GM19324 (cell line): Measurements from ENCODE around the gene CDA.

Source experiments
- ATAC-seq: cut with Tn5 transposase; IDR thresholded peaks from one replicate; pipeline ENCODE4 v1.9.1; 2021; ENCODE audit warnings: mild to moderate bottlenecking, moderate library complexity; ENCODE audit not compliant: unreplicated experiment, low FRiP score

Gene CDA

DNA sequence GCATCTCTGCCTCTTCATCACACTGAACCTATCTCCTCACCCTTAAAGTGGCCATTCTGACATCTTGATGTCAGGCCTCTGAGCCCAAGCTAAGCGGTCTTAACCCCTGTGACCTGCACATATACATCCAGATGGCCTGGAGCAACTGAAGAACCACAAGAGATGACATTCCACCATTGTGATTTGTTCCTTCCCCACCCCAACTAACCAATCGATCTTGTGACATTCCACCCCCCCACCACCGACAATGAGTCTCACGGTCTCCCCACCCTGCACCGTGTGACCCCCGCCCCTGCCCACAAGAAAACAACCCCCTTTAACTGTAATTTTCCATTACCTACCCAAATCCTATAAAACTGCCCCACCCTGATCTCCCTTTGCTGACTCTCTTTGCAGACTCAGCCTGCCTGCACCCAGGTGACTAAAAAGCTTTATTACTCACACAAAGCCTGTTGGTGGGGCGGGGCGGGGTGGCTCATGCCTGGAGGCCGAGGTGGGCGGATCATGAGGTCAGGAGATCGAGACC lies 23.4 kb downstream of the CDA start:
- ATAC-seq, result no peak

DNA sequence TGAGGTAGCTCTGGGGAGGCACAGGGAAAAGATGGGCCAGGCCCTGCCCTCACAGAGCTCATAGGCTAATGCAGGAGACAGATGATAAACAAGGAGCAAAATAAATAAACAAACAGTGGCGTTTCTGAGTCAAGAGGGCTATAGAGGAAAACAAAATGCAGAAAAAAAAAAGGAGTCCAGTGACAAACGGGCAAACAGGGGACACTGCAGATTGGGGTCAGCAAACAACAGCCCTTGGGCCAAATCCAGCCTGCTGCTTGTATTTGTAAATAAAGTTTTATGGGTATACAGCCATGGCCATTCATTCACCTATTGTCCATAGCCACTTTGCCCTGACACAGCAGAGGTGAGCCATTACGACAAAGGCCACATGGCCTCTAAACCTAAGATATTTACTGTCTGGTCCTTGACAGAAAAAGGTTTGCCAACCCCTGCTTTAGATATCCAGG lies 25.3 kb downstream of the CDA start:
- no peak for ATAC-seq

DNA sequence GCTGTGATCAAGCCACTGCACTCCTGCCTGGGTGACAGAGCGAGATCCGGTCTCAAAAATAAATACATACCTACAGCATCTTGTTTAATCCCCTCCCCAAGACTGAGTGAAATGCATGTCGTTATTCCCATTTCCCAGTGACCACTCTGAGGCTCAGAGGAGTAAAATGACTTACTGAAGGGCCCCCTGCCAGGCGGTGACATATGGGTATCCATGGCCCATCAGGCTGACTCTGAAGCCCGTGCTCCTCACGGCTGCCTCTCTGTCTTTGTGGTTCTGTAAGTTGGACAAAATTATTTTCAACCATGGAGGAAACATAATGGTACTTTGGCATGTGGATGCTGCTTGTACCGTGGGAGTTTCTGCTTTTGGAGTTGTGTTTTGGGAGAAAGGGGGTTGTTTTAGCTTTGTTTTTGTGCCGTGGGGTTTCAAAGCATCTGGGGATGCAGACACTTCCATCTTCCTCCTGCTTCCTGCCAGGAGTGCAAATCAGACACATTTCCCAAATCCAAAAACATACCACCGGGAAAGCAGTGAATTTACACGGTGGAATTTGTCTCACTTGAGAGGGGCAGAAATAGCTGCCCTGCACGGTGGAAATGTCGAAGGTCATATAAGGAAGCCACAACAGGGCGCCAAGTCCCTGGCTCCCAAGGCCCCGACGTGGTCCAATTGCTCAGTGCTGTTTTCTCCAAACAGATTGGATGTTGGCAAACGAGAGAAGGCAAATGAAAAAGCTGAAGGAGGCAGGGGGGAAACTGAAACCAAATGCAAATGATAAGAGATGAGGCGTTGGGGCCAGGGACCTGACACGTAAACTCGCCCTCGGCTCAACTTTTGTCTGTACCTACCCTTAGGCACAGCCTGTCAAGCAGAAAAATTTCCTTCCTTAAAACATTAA lies 27.3 kb downstream of the CDA start:
- no peak for ATAC-seq

DNA sequence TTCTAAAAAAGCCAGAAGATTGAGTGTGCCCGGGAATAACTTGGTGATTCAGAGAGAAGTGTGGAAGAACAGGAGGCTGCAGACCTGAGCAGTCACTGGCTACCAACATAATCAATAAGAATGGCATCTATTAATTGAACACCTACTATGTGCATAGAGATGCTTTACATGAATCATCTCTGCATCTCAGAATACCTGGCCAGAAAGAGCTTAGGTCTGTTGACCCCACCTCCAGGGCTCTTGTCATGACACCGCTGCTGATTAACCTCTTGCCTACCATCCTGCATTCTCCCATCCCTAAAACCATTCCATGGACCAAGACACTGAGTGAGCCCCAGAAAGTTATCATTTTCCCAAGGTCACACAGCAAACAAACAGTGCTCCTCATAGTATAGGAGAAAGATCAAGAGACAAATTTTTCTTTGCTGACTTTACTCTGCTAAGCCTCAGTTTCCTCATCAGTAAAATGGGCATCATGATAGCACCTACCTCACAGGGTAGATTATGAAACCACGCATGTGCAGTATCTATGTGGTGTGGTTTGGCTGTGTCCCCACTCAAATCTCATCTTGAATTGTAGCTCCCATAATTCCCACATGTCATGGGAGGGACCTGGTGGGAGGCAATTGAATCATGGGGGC lies 28.1 kb downstream of the CDA start:
- ATAC-seq, result no peak

DNA sequence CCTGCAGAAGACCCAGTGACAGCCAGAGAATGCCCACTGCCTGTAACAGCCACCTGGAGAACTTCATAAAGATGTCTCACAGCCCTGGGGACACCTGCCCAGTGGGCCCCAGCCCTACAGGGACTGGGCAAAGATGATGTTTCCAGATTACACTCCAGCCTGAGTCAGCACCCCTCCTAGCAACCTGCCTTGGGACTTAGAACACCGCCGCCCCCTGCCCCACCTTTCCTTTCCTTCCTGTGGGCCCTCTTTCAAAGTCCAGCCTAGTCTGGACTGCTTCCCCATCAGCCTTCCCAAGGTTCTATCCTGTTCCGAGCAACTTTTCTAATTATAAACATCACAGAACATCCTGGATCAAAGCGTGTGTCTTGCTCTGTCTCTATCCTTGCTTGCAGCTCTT lies 29.7 kb downstream of the CDA start:
- ATAC-seq, result no peak

DNA sequence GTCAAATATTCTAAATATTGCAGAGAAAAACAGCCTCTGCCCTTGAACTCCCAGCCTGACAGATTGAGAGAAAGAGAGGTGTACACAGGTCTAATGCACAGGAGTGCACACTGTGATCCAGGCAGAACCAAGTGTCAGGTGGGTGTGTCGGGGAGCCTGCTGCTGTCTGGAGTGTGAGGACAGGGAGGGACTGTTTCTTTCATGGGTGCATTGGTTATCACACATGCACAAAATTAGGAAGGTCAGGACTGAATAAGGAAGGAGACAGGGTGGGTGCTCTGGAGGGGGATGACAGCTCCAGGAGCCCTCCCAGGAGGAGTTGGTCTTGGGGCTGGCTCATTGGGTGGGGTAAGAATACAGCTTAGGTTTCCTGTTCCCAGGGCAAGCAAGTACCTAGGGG lies 31.1 kb downstream of the CDA start:
- no peak for ATAC-seq

DNA sequence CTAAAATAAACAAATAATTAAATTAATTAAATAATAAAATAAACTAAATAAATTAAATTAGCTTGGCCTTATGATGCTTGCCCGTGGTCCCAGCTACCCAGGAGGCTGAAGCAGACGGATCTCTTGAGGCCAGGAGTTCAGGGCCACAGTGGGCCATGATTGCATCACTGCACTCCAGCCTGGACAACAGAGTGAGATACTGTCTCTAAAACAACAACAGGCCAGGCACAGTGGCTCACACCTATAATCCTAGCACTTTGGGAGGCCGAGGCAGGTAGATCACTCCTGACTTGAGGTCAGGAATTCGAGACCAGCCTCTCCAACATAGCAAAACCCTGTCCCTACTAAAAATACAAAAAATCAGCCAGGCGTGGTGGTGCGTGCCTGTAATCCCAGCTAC lies 32.1 kb downstream of the CDA start:
- no peak for ATAC-seq

DNA sequence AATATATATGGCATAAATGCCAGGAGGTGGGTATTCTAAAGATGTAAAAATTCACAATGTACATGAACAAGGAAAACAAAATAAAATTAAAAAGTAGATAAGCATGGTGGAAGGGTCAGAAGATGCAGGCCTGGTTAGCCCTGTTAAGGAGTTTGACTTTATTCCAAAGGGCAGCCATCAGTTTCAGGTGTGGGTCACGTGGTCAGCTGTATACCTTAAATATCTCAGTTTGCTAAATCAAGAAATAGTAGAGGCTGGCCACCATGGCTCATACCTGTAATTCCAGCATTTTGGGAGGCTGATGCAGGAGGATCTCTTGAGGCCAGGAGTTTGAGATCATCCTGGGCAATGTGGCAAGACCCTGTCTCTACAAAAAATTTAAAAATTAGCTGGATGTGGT lies 35.8 kb downstream of the CDA start:
- no peak for ATAC-seq

DNA sequence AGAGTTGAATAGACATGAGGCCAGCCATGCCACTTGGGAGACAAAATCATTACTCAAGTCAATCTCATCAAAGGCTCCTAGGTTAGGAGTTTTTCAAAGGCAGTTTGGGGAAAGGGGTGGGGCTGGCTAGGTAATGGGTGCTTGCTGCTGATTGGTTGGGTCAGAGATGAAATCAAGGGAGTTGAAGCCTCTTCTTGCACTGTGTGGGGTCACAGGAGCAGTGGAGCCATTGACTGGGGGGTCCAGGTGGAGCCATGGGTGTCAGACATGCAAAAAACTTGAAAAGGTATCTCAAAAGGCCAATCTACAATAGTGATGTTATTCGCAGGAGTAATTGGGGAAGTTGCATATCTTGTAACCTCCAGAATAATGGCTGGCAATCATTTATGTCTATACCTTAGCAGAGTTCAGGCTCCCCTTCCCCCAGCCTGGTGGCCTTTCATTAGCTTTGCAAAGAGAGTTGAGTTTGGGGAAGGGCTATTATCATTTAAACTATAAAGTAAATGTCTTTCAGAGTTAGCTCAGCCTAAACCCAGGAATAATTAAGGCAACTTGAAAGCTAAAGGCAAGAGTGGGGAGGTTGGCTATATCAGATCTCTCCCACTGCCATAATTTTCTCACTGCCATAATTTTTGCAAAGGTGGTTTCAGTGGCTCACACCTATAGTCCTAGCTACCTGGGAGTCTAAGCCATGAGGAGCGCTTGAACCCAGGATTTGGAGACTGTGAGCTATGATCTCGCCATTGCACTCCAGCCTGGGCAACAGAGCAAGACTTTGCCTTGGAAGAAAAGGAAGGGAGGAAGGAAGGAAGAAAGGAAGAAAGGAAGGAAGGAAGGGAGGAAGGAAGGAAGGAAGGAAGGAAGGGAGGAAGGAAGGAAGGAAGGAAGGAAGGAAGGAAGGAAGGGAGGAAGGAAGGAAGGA lies 36.5 kb downstream of the CDA start:
- ATAC-seq, result no peak

DNA sequence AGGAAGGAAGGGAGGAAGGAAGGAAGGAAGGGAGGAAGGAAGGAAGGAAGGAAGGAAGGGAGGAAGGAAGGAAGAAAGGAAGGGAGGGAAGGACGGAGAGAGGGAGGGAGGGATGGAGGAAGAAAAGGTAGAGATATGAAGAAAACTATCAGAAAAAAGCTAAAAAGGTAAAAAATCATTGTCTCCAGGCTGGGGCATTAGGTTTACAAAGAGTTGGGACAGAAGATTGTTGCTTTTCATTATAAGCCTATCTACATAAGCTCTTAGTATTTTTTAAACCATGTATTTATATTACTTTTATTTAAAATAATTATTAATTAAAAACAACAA lies 37.2 kb downstream of the CDA start:
- ATAC-seq, result no peak

DNA sequence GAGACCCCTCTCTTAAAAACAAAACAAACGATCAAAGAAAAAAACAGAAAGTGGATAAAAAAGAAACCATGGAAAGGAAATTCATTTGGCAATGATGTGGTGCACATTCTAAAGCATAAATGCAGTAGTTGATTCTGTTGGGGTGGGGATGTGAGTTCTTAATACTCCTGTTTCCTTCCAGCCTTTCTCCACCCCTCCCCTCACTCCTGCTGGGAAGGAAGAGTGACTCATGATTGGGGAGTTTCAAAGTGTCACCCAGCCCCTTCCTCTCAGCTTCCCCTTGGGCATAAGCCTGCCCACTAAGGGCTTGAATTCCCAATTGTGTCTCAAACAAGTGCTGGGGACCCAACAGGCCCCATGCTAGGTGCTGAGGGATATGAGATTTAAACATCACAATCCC lies 37.6 kb downstream of the CDA start:
- ATAC-seq, result no peak

DNA sequence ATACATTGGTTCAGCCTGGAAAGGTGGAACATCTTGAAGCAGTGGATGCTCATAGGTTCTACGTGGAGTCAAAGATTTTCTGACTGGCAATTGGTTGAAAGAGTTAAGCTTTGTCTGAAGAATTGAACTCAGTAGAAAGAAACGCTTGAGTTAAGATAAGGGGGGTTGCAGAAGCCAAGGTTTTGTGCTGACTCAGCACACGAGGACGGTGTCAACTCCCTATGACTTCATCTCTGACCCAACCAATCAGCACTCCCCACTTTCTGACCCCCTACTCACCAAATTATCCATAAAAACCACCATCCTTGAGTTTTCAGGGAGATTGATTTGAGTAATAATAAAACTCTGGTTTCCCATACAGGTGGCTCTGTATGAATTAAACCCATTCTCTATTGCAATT lies 41.8 kb downstream of the CDA start:
- no peak for ATAC-seq

DNA sequence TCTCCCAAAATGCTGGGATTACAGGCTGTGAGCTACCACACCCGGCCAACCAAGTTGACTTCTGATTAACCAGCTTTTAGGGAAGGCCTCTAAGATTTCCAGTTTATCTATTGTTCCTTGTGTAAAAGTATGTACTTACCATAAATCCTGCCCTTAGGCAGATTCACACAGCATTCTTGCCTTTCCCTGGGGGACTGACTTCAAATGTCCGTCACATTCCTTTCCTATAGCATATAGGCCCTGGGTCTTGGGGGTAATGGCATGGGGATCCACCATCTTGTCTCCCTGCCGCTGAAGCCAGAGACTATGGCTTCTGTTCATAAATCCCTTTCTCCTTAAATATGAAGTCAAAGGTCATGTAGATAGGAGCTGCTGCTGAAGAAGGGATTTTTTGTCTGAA lies 43.5 kb downstream of the CDA start:
- ATAC-seq, result no peak

DNA sequence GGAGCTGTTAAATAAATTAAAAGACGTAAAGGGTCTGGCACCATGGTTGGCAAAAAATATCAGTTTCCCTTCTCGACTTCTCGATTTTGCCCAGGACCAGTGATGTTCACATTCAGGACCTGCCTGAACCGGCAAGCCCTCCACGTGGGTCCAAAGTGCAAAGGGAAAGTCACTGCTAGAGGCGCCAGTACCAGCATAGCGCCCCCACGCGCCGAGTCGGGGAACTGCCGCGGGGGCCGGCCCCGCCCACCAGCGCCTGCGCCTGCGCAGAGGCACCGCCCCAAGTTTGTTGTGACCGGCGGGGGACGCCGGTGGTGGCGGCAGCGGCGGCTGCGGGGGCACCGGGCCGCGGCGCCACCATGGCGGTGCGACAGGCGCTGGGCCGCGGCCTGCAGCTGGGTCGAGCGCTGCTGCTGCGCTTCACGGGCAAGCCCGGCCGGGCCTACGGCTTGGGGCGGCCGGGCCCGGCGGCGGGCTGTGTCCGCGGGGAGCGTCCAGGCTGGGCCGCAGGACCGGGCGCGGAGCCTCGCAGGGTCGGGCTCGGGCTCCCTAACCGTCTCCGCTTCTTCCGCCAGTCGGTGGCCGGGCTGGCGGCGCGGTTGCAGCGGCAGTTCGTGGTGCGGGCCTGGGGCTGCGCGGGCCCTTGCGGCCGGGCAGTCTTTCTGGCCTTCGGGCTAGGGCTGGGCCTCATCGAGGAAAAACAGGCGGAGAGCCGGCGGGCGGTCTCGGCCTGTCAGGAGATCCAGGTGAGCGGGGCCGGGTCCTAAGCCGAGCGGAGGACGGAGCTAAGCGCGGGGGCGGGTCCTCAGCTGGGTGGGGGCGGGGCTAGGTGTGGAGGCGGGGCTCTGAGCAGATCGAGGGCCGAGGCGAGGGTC lies 44.5 kb downstream of the CDA start, which contains the start of gene PINK1:
TSS of gene PINK1 (plus strand) at position 269 of the 875 bp plus-strand sequence. CDS start at position 360, 91 bp downstream.
- peak; percentile 70 for ATAC-seq

DNA sequence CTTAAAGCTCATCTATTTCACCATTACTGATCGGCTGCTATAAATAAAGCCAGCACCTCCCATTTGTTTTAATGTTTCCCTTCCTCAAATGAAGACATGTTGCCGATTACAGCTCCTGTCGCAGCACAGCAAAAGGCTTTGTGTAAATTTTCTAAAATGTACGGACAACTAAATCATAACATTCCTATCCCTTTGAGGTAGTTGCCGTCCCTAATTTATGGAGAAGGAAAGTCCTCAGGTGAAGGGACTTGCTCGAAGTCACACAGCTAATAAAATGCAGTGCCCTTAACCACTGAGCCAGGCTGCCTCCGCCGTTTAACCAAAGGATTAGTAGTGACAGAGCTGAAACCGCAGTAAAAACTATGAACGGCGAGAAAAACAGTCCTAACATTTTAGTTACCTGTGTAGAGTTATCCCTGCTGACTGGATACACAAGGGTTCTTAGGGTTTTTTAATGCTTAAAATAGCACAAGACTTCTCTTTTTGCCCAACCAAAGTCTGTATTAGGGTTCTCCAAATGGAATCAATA lies 45.2 kb downstream of the CDA start:
- ATAC-seq, result no peak

DNA sequence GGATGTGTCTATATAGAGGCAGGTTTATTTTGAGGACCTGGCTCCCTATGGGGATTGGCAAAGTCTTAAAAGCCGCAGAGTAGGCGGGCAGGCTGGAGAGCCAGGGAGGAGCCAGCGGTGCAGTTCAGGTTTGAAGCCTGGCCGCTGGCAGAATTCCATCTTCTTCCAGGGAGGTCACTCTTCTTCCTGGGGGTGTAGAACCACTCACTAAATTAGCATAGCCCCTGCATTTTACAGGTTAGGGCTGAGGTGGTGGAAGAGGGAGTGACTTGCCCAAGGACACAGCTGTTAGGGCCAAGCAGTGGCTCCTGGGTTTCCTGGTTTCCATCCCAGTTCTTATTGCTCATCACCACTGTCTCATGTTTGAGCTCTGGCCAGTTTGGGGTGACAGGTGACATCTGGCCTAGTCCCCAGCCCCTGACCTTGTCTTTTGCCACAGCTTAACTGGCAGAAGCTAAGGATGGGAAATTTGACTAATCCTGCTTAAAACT lies 45.7 kb downstream of the CDA start:
- no peak for ATAC-seq

DNA sequence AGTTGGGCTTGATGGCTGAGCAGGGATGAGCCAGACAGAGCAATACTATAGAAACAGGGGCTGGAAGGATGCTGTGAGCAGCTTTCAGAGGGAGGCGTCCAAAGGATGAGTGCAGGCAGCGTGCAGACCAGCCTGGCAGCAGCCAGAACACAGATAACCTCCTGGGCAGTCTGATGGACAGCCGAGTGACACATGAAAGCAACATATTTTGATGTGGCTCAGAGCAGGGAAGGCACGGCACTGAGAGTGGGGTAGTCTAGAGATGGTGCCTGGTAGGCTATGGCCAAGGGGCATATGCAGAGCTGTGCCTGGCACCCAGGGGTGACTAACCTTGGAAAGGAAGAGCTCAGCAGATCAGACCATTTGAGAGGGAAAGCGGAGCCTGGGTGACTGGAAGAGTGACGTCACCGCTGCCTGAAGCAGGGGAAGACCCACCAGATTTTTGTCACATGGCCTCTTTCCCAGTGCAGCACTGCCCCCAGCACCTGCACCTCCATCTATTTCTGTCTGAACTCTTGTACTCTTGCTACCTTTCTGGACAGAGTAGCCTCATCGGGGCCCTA lies 48.0 kb downstream of the CDA start:
- no peak for ATAC-seq

DNA sequence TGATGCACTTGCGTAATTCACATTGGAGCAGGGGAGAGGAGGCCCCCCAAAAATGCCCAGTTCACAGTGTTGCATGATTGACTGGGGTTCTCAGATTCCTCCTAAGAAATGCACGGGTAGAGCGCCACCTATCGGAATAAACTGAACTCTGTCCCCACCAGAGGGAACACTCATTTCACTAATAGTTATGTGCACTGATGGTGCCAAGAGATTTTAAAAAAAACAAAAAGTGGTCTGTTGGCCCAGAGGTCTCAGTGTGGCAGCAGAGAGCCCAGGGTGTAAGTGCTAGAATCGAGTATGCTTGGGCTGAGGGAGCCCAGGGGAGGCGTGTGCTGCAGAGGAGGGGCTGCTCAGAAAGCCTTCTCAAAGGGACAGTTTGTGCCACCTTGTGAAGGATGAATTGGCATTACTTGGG lies 51.3 kb downstream of the CDA start:
- ATAC-seq, result no peak

DNA sequence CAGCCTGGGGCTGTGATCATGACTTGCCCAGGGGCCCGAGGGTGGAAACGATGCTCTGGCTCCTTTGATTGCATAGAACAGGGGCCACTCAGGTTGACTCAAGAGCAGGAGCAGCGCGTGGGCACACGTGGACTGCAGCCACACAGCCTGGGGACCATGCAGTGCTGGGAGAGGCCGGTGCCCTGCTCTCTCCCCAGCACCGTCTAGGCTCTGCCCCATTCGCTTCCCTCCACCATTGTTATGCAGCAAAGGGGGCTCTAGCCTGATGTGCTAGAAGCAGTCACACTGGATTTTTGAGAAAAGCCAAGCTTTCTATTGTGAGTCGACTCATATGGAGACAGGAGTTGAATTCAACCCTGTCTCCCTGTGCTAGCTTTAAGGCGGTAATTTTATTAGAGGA lies 53.1 kb downstream of the CDA start:
- ATAC-seq, result no peak
